Right ventricle myocardium superior (tissue), 1 donor: ENCODE measurements around the gene ZSCAN20. TPM values are rescaled to one million over a fixed set of nuclear protein-coding genes. Genes with fewer than 3 reads are reported as not detected.
A peak's percentile ranks its signal among the peaks of the same experiment; 100 is the strongest.

Source experiments
- ATAC-seq: fragments of 200-7000 bp; cut with Tn5 transposase; one replicate; pipeline ENCODE4 v1.9.1; 2020; ENCODE audit warnings: mild to moderate bottlenecking; ENCODE audit not compliant: poor library complexity
- DNase-seq: peaks from one replicate; pipeline ENCODE4 v3.0.0-alpha.2; 2020
- intact Hi-C: fragments of 100-400 bp; cut with DNase I; formaldehyde crosslinking; loops from one replicate; pipeline ENCODE4 v1.11.2; 2022
- total RNA-seq: library from RNA; stranded (reverse); fragmentation: NEBNext Ultra II Directional; extraction: Animal tissue kit (Norgen Biotek cat#: 25700); gene quantifications from one replicate; pipeline ENCODE4 v1.2.1, GENCODE V29; 2021
- donor health status: DM: no; HTN: yes; CAD: no; lungs with severe emphysema.

Gene ZSCAN20
- total RNA-seq, 1 donor from 2014 or later: 4.4 TPM

DNA sequence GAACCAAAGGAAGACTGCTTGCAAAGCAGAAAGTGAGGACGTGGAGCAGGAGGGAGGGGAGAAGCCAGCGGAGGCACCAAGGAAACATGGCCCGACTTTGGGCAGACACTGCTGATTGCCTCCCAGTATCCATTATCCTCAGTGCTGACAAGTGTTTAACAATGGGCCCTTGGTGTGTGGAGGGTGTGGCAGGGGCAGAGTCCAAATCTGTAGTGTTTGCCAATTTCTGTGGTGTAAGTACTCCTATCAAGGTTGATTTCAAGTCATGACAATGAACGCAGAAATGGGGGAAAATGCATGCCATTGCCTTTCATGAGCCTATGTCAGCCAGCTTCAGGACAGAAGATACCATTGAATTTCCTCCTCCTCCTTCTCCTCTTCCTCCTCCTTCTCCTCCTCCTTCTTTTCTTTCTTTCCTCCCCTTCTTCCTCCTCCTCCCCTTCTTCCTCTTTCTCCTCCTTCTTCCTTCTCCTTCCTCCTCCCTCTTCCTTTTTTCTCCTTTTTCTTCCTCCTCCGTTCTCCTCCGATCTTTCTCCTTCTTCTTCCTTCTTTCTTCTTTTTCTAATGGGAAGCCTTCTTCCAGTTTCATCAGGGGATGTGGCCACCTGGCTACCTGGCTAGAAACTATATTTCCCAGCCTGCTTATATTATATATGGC is 31.2 kb upstream of the ZSCAN20 start:
- DNase-seq (no peak), ATAC-seq (no peak)
- intact Hi-C loops: no loop called here

DNA sequence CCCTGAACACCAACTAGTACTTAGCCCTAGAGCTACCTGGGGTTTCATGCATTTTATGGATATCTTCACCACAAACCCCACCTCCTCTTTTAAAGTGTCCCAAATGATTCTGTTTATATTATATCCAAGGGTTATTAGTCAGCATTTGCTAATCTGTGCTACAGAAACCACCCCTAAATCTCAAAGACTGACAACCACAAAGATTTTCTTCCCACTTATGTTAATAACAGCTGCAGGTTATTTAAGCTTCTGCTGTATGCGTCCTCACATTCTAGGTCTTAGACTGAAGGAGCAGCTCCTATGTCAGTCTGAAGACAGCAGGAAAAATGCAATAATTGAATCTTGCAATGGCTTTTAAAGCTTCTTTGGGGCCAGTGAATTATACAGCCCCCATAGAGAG is 30.3 kb upstream of the ZSCAN20 start:
- intact Hi-C loops: no loop called here
- DNase-seq: no peak

DNA sequence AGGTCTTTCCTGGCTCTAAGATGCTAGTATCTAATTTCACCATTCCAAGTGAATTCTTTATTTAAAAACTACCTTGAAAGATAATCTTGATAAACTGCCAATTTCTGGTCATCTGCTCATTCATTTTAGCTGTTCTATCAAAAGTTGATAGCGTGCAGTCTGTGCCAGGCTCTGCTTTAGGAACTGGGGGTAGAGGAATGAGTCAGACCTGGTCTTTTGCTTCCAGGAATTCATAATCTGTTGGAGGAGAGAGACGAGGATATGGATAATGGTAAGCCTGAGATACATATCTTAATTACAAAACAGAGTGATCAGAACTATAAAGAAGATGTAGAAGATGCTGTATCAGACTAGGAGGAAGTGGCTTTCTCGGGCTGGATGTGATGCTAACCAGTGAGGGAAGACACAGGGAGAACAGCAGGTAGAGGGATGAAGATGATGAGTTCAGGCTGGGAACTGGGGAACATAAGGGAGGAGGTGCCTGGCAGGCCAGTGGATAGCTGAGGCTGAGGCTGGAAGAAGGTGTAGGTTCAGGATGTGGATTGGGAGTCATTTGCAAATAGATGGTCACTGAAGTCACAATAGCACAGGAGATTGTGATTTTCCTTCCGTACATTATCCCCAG is 29.3 kb upstream of the ZSCAN20 start:
- DNase-seq (no peak), ATAC-seq (no peak)
- intact Hi-C loops: no loop called here

More for the DNA sequence above, 30.3 kb upstream of the ZSCAN20 start:
- no peak for ATAC-seq

DNA sequence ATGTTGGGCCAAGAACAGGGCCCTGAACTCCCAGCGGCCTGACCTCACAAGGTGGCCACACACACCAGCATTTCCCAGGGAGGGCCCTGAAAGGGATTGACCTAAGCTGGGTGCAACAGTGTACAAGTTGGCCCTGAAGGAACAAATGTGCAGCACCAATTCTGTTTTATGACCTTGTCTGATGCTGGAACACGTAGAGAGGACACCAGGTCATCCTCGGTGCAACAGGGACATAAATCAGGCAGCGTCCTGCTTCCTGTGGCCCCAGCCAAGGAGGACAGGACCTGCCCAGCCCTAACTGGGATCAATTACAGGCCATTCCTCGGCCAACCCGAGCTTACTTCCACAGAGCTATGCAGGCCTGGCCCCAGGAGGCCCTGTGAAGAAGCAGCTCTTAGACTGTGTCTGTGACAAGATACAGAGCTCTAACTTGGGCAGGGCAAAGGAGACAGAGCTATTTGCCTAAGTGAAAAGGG is 28.7 kb upstream of the ZSCAN20 start:
- ATAC-seq (peak; percentile 38), DNase-seq (no peak)
- intact Hi-C loops: no loop called here

DNA sequence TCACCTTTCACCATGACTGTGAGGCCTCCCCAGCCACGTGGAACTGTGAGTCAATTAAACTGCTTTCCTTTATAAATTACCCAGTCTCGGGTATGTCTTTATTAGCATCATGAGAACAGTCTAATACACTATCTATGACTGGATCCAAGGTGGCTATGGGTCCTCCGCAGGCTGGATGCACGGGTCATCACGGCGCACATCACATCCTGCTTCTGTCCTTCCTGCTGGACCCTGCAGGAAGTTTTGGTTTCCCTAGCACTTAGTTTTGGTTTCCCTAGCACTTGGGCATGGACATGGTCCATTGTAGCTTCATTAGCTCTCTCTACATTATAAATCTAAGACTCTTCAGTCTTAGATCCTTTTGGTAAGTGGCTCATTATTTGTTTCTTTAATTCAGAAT is 27.3 kb upstream of the ZSCAN20 start:
- DNase-seq (no peak), ATAC-seq (no peak)
- intact Hi-C loops: no loop called here

DNA sequence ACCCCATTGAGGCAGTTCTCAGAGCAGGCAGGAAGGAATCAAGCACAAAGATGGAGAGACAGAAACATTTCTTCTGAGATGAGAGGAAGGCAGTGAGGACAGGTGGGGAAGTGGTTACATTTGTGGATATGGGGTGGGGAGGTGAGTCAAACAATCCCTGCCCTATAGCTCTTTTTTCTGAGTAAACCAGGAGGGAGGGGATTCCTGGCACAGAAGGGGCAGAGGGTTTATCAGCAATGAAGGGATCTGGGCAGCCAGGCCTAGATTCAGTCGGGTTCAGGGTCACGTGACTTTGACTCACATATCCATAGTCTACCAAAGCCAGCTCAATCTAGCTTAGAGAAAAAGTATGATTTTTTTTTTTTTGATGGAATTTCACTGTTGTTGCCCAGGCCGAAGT is 25.9 kb upstream of the ZSCAN20 start:
- DNase-seq: no peak
- intact Hi-C loops: no loop called here
- no peak for ATAC-seq

DNA sequence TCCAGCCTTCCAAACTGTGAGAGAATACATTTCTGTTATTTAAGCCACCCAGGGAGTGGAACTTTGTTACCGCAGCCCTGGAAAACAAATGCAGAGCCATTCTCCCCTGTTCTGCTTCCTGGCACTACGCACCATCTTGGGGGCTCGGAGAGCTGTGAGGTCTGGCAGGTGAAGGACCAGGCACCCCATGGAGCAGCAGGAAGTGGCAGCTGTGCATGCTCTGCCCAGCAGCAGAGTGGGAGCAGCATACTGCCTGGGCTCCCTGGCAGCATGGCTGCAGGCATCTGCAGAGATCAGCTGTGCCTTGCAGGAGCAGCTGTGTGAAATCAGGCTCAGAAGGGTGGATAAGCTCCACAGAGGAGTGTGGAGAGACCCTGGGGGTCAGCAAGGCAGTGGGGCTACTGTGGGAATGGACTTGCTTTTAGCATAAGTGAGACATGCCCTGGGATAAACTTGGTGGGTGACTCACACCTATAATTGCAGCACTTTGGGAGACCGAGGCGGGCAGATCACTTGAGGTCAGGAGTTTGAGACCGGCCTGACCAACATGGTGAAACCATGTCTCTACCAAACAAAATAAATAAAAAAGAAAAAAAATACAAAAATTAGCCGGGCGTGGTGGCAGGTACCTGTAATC is 17.7 kb upstream of the ZSCAN20 start:
- intact Hi-C loops: no loop called here
- DNase-seq (no peak), ATAC-seq (no peak)

DNA sequence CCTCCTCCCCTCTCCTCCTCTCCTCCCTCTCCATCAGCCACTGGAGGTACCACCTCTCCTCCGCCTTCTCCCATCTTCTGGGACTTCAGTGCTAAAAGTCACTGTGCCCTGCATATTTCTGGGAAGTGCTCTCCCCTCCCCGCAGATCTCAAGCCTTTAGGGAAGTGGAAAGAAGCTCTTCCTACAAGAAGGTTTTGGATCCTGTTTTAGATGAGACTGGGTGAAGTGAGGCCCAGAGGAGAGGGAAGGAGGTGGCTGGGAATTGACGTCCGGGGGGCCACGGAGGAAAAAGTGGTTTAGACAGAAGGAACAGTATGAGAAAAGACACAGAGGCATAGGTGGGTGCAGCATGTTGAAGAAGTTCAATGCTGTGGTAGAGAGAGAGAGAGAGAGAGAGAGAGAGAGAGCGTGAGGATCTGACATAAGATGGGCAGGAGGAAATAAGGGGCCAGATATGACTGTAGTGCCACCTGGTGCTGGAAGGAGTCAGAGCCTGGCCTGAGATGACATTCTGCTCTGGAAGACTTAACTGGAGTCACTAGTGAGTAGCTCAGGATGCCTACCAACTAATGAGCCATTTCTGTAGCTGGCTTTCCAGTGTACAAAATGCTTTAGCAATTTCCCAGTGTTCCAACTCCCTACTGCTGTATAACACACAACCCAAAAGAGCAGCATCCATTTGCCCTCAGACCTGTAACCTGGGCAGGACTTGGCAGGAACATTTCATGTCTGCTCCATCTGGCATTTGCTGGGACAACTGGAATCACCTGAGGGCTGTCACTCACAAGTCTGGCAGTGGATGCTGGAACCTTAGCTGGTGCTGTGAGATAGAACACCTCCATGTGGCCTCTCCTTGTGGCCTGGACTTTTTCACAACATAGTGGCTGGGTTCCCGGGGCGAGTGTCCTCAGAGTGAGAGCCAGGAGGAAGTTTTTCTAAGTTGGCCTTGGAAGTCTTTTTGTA is 16.6 kb upstream of the ZSCAN20 start:
- peak; percentile 83 for ATAC-seq
- DNase-seq: peak; percentile 59
- intact Hi-C loops: no loop called here

DNA sequence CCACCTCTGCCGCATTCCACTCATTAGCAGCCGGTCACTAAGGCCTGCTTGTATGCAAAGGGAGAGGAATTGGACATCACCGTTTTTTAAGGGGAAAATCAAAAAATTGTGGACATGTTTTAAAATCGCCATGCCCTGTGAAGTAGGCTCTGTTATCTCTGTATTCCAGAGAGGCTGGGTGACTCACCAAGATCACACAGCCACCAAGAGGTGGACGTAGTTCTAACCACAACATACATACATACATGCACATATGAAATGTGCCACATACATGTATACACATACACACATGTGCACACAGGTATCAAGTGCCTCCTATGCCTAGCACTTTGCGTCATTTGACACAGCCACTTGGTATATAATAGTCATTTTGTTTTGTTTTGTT is 16.0 kb upstream of the ZSCAN20 start:
- ATAC-seq (no peak), DNase-seq (no peak)
- intact Hi-C loops: no loop called here

DNA sequence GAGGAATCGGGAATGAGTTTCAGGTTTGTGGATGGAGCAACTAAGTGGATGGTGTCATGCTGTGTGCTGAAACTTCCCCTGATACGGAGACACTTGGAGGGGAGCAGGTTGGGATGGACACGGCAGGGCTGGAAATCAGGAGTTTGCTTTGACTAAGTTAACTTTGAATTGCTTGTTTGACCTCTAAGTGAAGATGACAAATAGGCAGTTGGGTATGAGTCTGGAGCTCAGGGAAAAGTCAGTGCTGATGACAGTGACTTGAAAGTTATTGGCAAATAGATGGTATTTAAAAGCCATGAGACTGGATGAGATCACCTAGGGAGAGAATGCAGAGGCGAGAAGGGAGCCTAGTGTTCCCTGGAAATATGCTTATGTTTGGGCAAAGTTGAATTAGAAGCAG is 12.8 kb upstream of the ZSCAN20 start:
- no peak for ATAC-seq
- intact Hi-C loops: no loop called here
- DNase-seq: no peak

DNA sequence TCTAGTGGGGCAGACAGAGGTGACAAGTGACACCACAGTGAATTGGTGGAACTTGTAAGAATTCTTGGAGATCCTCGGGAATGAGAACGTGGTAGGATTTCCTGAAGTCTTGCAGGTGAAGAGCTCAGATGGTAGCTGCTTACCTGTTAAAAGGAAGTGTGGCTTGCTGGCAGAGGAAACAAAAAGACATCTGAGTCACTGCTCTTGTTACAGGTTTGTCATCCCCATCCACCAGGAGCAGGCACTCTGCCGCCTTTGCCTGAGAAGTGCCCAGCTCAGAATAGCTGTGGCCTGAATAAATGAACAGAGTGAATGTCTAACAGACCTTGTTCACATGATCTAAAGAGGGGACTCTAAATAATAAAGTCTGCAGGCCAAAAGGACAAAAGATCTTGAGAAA is 12.3 kb upstream of the ZSCAN20 start:
- intact Hi-C loops: no loop called here
- no peak for DNase-seq
- ATAC-seq: peak; percentile 26

DNA sequence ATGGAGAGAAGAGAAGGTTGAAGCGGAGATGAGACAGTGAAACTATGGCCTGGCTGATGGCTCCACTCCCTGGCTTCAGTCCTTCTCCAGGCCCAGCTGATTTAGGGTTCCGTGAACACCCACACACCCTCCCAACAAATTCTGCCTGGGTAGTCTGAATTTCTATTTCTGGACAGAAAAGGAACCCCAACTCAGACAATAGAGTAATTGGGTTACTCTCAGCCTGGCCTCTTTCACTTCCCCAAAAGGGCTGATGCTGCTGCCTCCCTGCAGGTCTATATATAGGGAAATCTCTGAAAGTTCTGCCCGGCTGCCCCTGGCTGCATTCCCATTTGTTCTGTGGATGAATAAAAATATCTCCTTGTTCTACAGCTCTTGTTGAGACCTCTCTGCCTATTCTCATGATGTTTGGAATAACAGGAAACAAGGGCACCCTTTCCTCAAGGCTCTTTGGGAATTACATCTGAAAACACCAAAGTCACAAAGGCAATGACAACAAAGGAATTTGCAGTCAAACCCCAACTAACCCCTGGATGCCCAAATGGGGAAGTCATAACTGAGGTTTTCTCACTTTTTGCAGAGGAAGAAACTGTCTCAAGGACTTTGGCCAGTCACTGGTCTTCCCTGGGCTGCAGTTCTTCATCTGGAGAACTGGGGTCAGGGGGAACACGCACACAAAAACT is 11.4 kb upstream of the ZSCAN20 start:
- intact Hi-C loops: no loop called here
- DNase-seq (peak; percentile 72), ATAC-seq (peak; percentile 77)

DNA sequence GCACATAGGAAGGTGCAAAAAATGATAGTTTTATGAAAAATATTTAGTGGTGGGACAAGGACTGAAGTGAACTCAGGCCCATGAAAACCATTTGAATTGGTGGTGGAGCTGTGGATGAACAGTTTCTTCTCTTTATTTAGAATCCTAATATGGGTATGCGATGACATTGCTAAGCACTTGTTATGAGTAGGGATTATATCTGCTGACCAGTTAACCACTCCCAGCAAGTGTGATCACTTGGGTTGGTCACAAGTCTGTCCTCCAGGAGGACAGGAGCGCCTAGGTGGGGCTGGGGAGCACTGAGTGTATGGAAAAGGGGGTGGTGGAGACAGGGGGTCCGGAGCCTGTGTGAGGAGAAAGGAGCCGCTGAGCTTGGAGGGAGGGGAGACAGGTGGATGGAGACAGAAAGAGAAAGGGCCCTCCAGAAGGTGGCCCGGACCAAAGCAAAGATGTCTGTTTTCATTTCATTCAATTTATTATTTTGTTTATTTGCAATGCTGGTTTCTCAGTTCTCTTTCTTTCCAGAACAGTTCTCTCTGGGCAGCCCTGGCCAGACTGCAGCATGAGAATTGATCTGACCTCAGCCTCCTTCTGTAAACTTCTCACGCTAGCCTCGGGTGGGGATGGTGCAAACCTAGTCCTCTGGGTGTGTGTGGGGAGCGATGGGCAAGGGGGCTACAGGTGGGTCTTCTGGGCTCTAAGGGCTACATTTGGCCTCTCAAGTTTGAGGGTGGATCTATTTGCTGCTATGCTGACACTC is 9.9 kb upstream of the ZSCAN20 start:
- ATAC-seq (no peak), DNase-seq (no peak)
- intact Hi-C loops: no loop called here

DNA sequence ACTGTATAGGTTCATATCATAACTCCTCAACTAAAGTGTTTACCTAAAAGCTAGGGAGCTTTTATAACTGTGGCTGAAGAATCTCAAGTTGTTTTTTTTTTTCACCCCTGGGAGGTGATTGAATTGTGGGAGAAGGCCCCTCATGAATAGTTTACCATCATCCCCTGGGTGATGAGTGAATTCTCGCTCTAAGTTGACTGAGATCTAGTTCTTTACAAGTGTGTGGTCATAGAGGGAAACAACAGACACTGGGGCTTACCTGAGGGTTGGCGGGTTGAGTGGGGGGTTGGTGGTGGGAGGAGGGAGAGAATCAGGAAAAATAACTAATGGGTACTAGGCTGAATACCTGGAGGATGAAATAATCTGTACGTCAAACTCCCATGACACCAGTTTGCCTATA is 7.9 kb upstream of the ZSCAN20 start:
- ATAC-seq (no peak), DNase-seq (no peak)
- intact Hi-C loops: no loop called here

DNA sequence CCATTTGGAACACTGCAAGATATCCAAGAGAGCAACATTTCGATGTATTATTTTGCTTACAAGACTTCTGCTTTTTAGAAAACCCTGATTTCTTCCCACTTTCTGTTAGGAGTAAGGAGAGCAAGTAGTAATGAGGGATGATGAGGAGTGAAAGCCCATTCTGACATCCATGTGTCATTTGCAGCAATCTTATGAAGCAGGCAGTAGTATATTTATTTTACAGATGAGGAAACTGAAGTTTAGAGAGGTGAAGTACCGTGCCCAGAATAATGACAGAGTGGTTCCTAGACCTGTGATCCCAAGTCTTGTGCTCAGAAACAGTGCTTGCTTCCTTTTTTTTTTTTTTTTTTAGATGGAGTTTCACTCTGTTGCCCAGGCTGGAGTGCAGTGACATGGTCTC is 7.1 kb upstream of the ZSCAN20 start:
- intact Hi-C loops: no loop called here
- DNase-seq (no peak), ATAC-seq (no peak)

DNA sequence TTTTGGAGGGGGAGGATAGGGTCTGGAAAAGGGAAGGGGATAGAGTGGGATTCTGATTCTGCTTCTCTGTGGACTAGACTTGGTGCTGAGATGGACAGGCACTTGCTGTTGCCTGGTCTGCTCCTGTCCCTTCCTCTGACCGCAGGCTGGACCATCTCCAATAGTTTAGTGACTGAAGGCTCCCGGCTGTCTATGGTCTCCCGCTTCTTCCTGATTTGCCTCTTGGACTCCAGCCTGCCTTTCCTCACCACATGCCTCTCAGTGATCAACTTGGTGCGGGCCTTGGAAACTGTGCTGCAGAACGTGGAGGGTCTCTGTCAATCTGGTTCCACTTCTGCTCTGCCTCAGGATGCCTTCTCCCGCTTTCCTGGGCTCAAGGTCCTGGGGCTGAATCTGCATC is 6.3 kb upstream of the ZSCAN20 start:
- peak; percentile 28 for ATAC-seq

DNA sequence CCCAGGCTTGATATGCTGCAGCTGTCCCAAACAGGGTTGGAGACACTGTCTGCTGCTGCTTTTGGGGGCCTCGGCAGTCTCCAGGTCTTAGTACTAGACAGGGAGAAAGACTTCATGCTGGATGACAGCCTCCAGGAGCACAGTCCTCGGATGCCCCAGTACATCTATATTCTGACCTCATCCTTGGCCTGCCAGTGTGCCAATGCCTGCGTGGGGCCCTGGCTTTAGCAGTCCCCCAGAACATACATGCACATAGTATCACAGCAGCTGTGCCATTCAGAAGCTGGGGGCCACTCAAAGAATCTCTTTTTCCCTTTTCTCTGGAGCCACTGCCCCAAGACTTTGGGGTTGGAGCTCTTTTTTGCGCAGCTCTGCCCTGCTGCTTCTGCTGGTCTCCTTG is 4.4 kb upstream of the ZSCAN20 start:
- ATAC-seq: no peak
- no peak for DNase-seq
- intact Hi-C loops: no loop called here

More for the DNA sequence above, 6.3 kb upstream of the ZSCAN20 start:
- intact Hi-C loops: no loop called here
- no peak for DNase-seq

DNA sequence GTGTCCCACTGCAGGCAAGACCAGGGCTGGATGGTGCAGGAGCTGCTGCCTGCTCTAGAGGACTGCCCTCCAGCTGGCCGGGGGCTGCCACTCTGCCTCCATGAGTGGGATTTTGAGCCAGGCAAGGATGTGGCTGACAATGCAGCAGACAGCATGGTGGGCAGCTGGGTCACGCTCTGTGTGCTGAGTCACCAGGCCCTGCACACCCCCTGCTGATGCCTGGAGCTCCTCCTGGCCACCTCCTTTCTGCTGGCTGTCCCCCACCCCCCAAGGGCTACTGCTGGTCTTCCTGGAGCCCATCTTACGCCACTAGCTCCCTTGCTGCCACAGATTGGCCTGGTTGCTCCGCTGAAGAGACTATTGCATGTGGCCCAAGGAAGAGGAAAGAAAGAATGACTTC is 3.9 kb upstream of the ZSCAN20 start:
- intact Hi-C loops: no loop called here
- no peak for DNase-seq
- no peak for ATAC-seq
